Measurements from ENCODE around the gene C9orf50. TPM values are rescaled to one million over a fixed set of nuclear protein-coding genes. Genes with fewer than 3 reads are reported as not detected.

C9orf50 gene
- total RNA-seq, 2 experiments from 2014 or later, result not detected

GRCh38 chr9:129661029-129661428 is 40.1 kb upstream of the C9orf50 start:
- H3K27me3 ChIP-seq (ENCODE audit: control insufficient read depth in 1 of 2, insufficient read depth in 2 of 2, low read length in 2 of 2), result peaks cover 0 to 4% of the 10 kb centered on the region in 2 experiments
- H3K4me1 Mint-ChIP-seq (ENCODE audit: low read depth), result no peaks in the 10 kb centered on the region
- no peak for TF ChIP-seq CTCF (IDR thresholded peaks at IDR 0.05)
- H3K9me3 Mint-ChIP-seq, result no peaks in the 10 kb centered on the region
- intact Hi-C loops (cut with DNase I, micrococcal nuclease), result no loop called here
- no peak for ATAC-seq (ENCODE audit: poor library complexity)
- no peaks in the 10 kb centered on the region for H3K36me3 ChIP-seq (ENCODE audit: insufficient read depth, low read length)
- no peaks in the 10 kb centered on the region for H3K9me3 ChIP-seq (ENCODE audit: control insufficient read depth in 1 of 2, insufficient read depth in 1 of 2, low read length in 2 of 2)
- no peak for DNase-seq
- no peak overlapping the region for H3K27ac ChIP-seq (ENCODE audit: low read depth in 1 of 2, low read length in 2 of 2)
- H3K4me1 ChIP-seq (ENCODE audit: insufficient read depth, low read length), result peaks cover 9% of the 10 kb centered on the region
- no peaks in the 10 kb centered on the region for H3K36me3 Mint-ChIP-seq (ENCODE audit: low read depth)
- POLR2A ChIA-PET, result no interaction called here
- CTCF ChIA-PET, result no interaction called here
- H3K4me3 ChIP-seq (ENCODE audit: low read length), result no peak overlapping the region
- H3K27ac Mint-ChIP-seq, result no peak overlapping the region
- peaks cover 6% of the 10 kb centered on the region for H3K27me3 Mint-ChIP-seq
- H3K4me3 Mint-ChIP-seq, result no peak overlapping the region

- Mint-ChIP-seq H3K4me1 (ENCODE audit: low read depth) (no peaks in the 10 kb centered on the region), H3K36me3 (ENCODE audit: low read depth) (no peaks in the 10 kb centered on the region), H3K27me3 (no peaks in the 10 kb centered on the region), H3K4me3 (no peak overlapping the region), H3K27ac (no peak overlapping the region), H3K9me3 (no peaks in the 10 kb centered on the region)
- H3K27ac ChIP-seq (ENCODE audit: low read depth in 1 of 2, low read length in 2 of 2), result no peak overlapping the region
- H3K27me3 ChIP-seq (ENCODE audit: control insufficient read depth in 1 of 2, insufficient read depth in 2 of 2, low read length in 2 of 2), result no peaks in the 10 kb centered on the region
- ATAC-seq (ENCODE audit: poor library complexity), result no peak
- no peak for DNase-seq
- intact Hi-C loops (cut with DNase I, micrococcal nuclease), result no loop called here
- POLR2A ChIA-PET, result interaction anchor here (0.6 kb wide), 1 partner anchor 59 kb away, joined by 4 read pairs; no protein-coding TSS in a partner anchor
- TF ChIP-seq CTCF (IDR thresholded peaks at IDR 0.05), result no peak
- CTCF ChIA-PET, result no interaction called here
- H3K36me3 ChIP-seq (ENCODE audit: insufficient read depth, low read length), result no peaks in the 10 kb centered on the region
- H3K9me3 ChIP-seq (ENCODE audit: control insufficient read depth in 1 of 2, insufficient read depth in 1 of 2, low read length in 2 of 2), result no peaks in the 10 kb centered on the region
- no peaks in the 10 kb centered on the region for H3K4me1 ChIP-seq (ENCODE audit: insufficient read depth, low read length)
- H3K4me3 ChIP-seq (ENCODE audit: low read length), result no peak overlapping the region
Measured at GRCh38 chr9:129656795-129657390, 36.0 kb upstream of the C9orf50 start.

GRCh38 chr9:129655696-129656095 is 34.8 kb upstream of the C9orf50 start:
- ATAC-seq (ENCODE audit: poor library complexity), result no peak
- H3K9me3 ChIP-seq (ENCODE audit: control insufficient read depth in 1 of 2, insufficient read depth in 1 of 2, low read length in 2 of 2), result no peaks in the 10 kb centered on the region
- H3K4me1 ChIP-seq (ENCODE audit: insufficient read depth, low read length), result no peaks in the 10 kb centered on the region
- Mint-ChIP-seq H3K27ac (no peak overlapping the region), H3K9me3 (no peaks in the 10 kb centered on the region), H3K4me1 (ENCODE audit: low read depth) (no peaks in the 10 kb centered on the region), H3K36me3 (ENCODE audit: low read depth) (no peaks in the 10 kb centered on the region), H3K4me3 (no peak overlapping the region), H3K27me3 (no peaks in the 10 kb centered on the region)
- no peaks in the 10 kb centered on the region for H3K27me3 ChIP-seq (ENCODE audit: control insufficient read depth in 1 of 2, insufficient read depth in 2 of 2, low read length in 2 of 2)
- POLR2A ChIA-PET, result no interaction called here
- CTCF ChIA-PET, result no interaction called here
- H3K4me3 ChIP-seq (ENCODE audit: low read length), result no peak overlapping the region
- TF ChIP-seq CTCF (IDR thresholded peaks at IDR 0.05), result no peak
- no peak for DNase-seq
- no peaks in the 10 kb centered on the region for H3K36me3 ChIP-seq (ENCODE audit: insufficient read depth, low read length)
- no peak overlapping the region for H3K27ac ChIP-seq (ENCODE audit: low read depth in 1 of 2, low read length in 2 of 2)
- intact Hi-C loops (cut with DNase I, micrococcal nuclease), result no loop called here
